Suppressor macrophage treated with lipopolysaccharide for 4 hours (primary cell): ENCODE data around the gene CNIH1.
"Not testable (repeated sequence)": the region's sequence is repeated elsewhere in the genome, so short reads cannot be mapped to it uniquely, and the experiment has no call there.

Source experiments
- DNase-seq: peaks from one replicate; pipeline ENCODE4 v3.0.0-alpha.2; 2020

CNIH1 gene

DNA sequence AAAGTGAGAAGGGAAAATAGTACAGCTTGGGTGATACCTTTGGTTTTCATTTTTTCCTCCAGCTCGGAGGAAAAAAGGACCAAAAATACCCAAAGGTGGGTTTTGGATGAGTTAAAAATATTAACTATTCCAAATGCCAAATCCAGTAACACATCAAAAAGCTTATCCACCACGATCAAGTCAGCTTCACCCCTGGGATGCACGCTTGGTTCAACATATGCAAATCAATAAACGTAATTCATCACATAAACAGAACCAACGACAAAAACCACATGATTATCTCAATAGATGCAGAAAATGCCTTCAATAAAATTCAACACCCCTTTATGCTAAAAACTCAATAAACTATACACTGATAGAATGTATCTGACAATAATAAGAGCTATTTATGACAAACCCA is 62.3 kb downstream of the CNIH1 start:
- not testable (repeated sequence) for DNase-seq

DNA sequence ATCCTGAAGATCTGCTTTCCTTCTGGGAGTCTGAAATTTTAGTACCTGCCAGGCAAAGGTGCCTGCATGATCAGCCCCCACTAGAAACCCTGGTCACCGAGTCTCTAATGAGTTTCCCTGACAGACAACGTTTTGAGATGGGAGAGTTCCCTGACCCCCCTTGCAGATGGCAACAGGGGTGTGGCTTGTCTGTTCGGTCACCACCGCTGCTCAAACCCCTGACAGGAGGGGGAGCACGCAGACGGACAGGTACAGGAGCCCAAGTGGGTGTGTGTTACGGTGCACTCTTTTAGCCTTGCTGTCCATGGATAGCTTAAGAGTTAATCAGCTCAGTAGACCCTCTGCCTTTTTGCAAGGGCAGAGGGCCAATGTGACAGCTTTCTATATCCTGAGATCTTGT is 63.7 kb downstream of the CNIH1 start:
- no peak for DNase-seq

DNA sequence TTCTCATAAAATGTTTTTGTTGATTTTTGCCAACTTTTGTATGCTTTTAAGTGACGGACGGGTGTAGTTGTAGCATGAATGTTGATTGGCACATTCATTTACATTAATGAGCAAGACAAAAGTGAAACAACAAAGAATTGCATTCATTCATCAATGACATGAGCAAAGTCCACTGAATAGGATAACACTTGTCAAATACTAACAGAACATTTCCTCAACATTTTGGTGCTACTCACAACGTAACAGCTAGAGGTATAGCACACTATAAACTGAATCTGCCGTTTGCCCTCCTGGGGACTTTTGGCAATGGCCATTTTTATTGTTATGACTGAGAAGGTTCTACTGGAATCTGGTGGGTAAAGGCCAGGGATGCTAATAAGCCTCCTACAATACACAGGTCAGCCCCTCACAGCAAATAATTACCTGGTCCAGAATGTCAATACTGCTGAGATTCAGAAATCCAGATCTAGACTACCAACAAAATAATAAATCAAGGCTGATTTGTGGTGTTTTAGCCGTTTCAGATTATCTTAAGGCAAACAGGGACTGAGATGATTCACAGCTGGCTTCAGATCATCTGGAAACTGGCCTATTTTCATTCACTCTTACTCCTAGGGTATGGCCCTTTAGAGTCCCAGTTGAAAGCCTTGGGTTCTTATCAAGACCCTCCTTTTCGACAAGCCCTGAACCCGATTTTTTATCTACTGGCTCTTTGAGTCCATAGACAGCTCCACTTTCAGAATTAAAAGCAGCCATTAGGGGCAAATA is 66.9 kb downstream of the CNIH1 start:
- DNase-seq = no peak
